Hepatocyte (in vitro differentiated cells): ENCODE measurements around the gene CALML6. TPM values are rescaled to one million over a fixed set of nuclear protein-coding genes. Genes with fewer than 3 reads are reported as not detected.

ENCODE experiments used
- DNase-seq: peaks from one replicate; pipeline ENCODE4 v3.0.0-alpha.2; 2016; ENCODE audit warnings: low spot score
- H2AFZ ChIP-seq: fragments of 200-600 bp; sonication (generic); 2 replicates; pipeline ENCODE4 v1.6.0; 2016; ENCODE audit warnings: antibody characterized with exemption, mild to moderate bottlenecking
- H3K27ac ChIP-seq: fragments of 200-600 bp; sonication (generic); 2 replicates; pipeline ENCODE4 v1.5.1; 2016; ENCODE audit warnings: mild to moderate bottlenecking
- H3K27me3 ChIP-seq: fragments of 200-600 bp; sonication (generic); 2 replicates; pipeline ENCODE4 v1.6.1; 2016
- H3K36me3 ChIP-seq: fragments of 200-600 bp; sonication (generic); replicated peaks from 2 replicates; pipeline ENCODE4 v1.5.1; 2016; ENCODE audit warnings: low read depth; ENCODE audit not compliant: insufficient read depth
- H3K4me1 ChIP-seq: fragments of 200-600 bp; sonication (generic); 2 replicates; pipeline ENCODE4 v1.5.1; 2016; ENCODE audit warnings: mild to moderate bottlenecking, moderate library complexity; ENCODE audit not compliant: insufficient read depth
- H3K4me2 ChIP-seq: fragments of 200-600 bp; sonication (generic); 2 replicates; pipeline ENCODE4 v1.6.0; 2016
- H3K4me3 ChIP-seq: fragments of 200-600 bp; sonication (generic); 2 replicates; pipeline ENCODE4 v1.5.1; 2016; ENCODE audit warnings: mild to moderate bottlenecking
- H3K79me2 ChIP-seq: fragments of 200-600 bp; sonication (generic); 2 replicates; pipeline ENCODE4 v1.6.0; 2017; ENCODE audit warnings: mild to moderate bottlenecking
- H3K9me2 ChIP-seq: fragments of 200-600 bp; sonication (generic); replicated peaks from 2 replicates; pipeline ENCODE4 v1.6.0; 2017; ENCODE audit warnings: mild to moderate bottlenecking; ENCODE audit not compliant: insufficient read depth
- H3K9me3 ChIP-seq: fragments of 200-600 bp; sonication (generic); 2 replicates; pipeline ENCODE4 v1.5.1; 2016; ENCODE audit warnings: low read depth, mild to moderate bottlenecking
- H4K20me1 ChIP-seq: fragments of 200-600 bp; sonication (generic); 2 replicates; pipeline ENCODE4 v1.6.0; 2016; ENCODE audit warnings: mild to moderate bottlenecking; ENCODE audit not compliant: insufficient read depth, poor library complexity, severe bottlenecking
- EZH2 ChIP-seq: fragments of 200-600 bp; sonication (generic); IDR thresholded peaks from 2 replicates; pipeline ENCODE4 v1.6.1; 2016; ENCODE audit warnings: antibody characterized with exemption, mild to moderate bottlenecking, borderline replicate concordance
- EZH2phosphoT487 ChIP-seq: fragments of 200-600 bp; sonication (generic); IDR thresholded peaks from one replicate; pipeline ENCODE4 v1.6.1; 2018; ENCODE audit warnings: antibody characterized with exemption, mild to moderate bottlenecking, low read depth, moderate library complexity; ENCODE audit not compliant: unreplicated experiment, severe bottlenecking
- WGBS: methylation state at CpG from one replicate; pipeline ENCODE4 v1.1.6; 2016; ENCODE audit warnings: low lambda C conversion rate; ENCODE audit errors: missing lambda C conversion rate; 5-methylcytosine and 5-hydroxymethylcytosine counted together
- polyA plus RNA-seq: library from polyadenylated mRNA; unstranded; fragments of >200 nt; fragmentation: Nextera tagmentation; extraction: Ambion mirVana; gene quantifications from 2 replicates; pipeline ENCODE4 v1.2.1, GENCODE V29; 2016
- total RNA-seq: library from RNA; depleted of rRNA; stranded (reverse); fragments of >200 nt; gene quantifications from 2 replicates; pipeline ENCODE4 v1.2.3, GENCODE V29; 2014
- TF ChIP-seq, protein P1 (sequence below): fragments of 200-600 bp; sonication (generic); IDR thresholded peaks from 2 replicates; pipeline ENCODE4 v1.5.1; 2016; ENCODE audit warnings: antibody characterized with exemption, mild to moderate bottlenecking; ENCODE audit not compliant: poor library complexity

CALML6 gene
- total and polyA plus RNA-seq, 2 experiments from 2014 or later, result 0.33 to 0.53 TPM

DNA sequence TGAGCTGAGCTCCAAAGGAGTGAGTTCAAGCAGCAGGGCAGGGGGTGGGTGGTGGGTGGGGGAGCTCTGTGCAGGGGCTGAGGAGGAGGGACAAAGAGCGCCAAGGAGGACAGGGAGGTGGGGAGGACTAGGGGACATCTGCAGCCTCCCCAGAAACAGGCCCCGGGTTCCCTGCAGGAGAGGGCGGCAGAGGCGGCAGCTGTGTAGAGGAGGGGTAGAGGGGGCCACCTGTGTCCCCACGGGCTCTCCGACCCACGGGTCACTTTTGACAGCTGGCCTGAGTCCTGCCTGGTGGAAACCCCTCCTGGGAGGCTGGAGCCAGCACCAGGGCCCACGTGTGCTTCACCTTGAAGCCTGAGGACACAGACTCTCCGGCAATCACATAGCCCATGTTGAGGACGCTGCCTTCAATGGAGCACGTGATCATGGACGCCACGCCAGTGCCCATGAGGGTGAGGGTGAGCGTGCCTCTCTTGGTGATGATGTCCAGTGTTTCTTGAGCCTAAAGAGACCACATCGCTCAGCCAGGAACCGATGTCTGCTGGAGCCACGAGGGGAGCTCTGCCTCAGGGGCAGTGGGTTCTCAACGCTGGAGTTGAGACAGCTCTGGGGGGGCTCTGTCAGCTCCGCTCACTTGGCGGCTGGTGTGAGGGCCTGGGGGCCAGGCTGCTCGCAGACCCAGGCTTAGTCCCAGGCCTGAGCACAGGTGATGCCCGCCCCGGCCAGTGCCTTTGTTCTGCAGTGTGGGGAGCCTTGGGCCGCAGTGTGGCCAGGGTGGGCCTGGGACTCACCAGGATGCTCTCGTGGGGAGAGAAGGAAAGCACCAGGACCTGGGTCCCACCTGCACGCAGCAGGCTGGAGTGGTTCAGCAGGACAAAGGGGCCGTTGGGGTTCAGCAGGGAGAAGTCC is 10.6 kb downstream of the CALML6 start:
- H2AFZ ChIP-seq, result no peak overlapping the region
- no peaks in the 10 kb centered on the region for H4K20me1 ChIP-seq
- no peaks in the 10 kb centered on the region for H3K9me2 ChIP-seq
- no peaks in the 10 kb centered on the region for H3K27me3 ChIP-seq
- no peaks in the 10 kb centered on the region for H3K79me2 ChIP-seq
- H3K9me3 ChIP-seq, result no peaks in the 10 kb centered on the region
- TF ChIP-seq EZH2 (no peak), EZH2phosphoT487 (no peak)
- TF ChIP-seq, protein P1, sequence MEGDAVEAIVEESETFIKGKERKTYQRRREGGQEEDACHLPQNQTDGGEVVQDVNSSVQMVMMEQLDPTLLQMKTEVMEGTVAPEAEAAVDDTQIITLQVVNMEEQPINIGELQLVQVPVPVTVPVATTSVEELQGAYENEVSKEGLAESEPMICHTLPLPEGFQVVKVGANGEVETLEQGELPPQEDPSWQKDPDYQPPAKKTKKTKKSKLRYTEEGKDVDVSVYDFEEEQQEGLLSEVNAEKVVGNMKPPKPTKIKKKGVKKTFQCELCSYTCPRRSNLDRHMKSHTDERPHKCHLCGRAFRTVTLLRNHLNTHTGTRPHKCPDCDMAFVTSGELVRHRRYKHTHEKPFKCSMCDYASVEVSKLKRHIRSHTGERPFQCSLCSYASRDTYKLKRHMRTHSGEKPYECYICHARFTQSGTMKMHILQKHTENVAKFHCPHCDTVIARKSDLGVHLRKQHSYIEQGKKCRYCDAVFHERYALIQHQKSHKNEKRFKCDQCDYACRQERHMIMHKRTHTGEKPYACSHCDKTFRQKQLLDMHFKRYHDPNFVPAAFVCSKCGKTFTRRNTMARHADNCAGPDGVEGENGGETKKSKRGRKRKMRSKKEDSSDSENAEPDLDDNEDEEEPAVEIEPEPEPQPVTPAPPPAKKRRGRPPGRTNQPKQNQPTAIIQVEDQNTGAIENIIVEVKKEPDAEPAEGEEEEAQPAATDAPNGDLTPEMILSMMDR, result no peak
- peak; percentile 2 for DNase-seq
- 89% methylated on average over 26 of the region's 27 CpGs for WGBS
- no peak overlapping the region for H3K4me3 ChIP-seq
- H3K27ac ChIP-seq, result no peak overlapping the region
- H3K4me2 ChIP-seq, result no peak overlapping the region
- H3K36me3 ChIP-seq, result no peaks in the 10 kb centered on the region
- peaks cover 10% of the 10 kb centered on the region for H3K4me1 ChIP-seq

DNA sequence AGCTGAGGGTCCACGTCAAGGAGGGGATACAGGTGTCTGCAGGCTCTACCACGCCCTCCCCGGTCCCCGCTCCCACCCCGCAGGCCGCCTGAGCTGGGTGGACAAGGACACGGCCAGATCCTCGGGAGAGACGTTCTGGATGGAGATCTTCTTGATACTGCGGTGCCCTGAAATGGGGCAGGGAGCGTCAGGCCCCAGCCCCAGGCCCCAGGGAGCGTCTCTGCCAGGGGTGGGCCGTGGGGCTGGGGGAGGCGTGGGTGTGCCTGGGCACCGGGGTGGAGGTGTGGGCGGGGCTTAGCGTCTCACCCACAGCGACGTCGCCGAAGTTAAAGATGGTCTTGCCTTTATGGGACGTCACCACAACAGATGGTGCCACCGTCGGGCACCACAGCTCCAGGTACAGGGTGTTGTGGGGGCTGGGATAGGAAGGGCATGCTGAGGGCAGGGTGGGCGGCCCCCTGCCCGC is 11.3 kb downstream of the CALML6 start:
- DNase-seq, result peak; percentile 3
- Histone ChIP-seq H3K27me3 (no peaks in the 10 kb centered on the region), H3K36me3 (no peaks in the 10 kb centered on the region), H3K4me3 (no peak overlapping the region), H4K20me1 (no peaks in the 10 kb centered on the region), H2AFZ (no peak overlapping the region), H3K79me2 (no peaks in the 10 kb centered on the region), H3K9me3 (no peaks in the 10 kb centered on the region), H3K4me1 (peaks cover 10% of the 10 kb centered on the region), H3K4me2 (no peak overlapping the region), H3K27ac (no peak overlapping the region), H3K9me2 (no peaks in the 10 kb centered on the region)
- WGBS, result 90% methylated on average over 15 of the region's 26 CpGs
- no peak for TF ChIP-seq EZH2phosphoT487
- TF ChIP-seq, protein P1, result no peak
- TF ChIP-seq EZH2, result no peak

DNA sequence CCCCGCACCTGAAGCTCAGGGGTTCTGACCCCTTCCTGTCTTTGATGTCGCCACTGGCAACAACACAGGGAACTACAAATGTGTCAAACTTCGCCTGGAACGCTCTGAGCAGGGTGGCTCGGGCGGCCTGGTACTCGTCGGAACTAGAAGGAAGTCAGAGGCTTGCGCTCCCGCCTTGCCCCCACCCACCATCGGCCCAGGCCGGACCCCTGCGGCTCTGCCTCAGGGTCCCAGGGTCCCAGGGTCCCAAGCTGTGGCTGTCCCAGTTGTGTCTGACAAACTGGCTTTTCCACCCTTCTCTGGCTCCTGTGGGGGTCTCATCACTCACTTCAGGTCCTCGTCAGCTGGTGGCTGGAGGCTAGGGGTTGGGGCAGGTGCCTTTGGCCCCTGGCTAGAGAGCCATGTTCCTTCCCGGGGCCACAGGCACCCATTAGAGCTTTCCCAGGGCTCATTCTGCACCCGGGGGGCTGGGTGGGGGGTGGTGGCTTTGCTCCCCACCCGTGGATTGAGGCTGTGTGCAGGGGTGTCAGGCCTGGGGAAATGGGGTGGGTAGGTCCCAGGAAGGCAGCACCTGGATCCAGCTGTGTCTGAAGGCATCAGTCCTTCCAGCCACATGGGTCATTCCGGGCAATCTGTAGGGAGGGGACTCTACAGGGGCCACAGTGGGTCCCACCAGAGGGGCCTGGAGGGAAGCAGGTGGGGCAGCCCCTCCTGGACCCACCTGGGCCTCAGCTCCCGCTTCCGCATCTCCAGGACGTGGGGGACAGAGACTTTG is 12.0 kb downstream of the CALML6 start:
- H3K36me3 ChIP-seq, result no peaks in the 10 kb centered on the region
- 90% methylated on average over 19 of the region's 21 CpGs for WGBS
- peak; percentile 1 for DNase-seq
- H3K79me2 ChIP-seq, result no peaks in the 10 kb centered on the region
- H3K4me3 ChIP-seq, result no peak overlapping the region
- no peak overlapping the region for H2AFZ ChIP-seq
- H3K27me3 ChIP-seq, result no peaks in the 10 kb centered on the region
- no peaks in the 10 kb centered on the region for H3K9me3 ChIP-seq
- TF ChIP-seq EZH2phosphoT487, result no peak
- no peak for TF ChIP-seq EZH2
- TF ChIP-seq, protein P1, result no peak
- H3K9me2 ChIP-seq, result no peaks in the 10 kb centered on the region
- no peak overlapping the region for H3K27ac ChIP-seq
- H3K4me2 ChIP-seq, result no peak overlapping the region
- H4K20me1 ChIP-seq, result no peaks in the 10 kb centered on the region
- peaks cover 10% of the 10 kb centered on the region for H3K4me1 ChIP-seq
